PC-9 (cell line): Measurements from ENCODE around the gene NKAIN1. TPM values are rescaled to one million over a fixed set of nuclear protein-coding genes. Genes with fewer than 3 reads are reported as not detected.

Source experiments
- BruUV-seq: library from RNA; stranded (reverse); fragments of 400-500 nt; replicated peaks from 2 replicates; lab custom pipeline; 2021; lab: Mats Ljungman, UMichigan
- CTCF ChIA-PET: fragments of 300-600 bp; sonication (Branson Sonifier 250); formaldehyde crosslinking; loops from one replicate; lab custom pipeline; 2022; ENCODE audit warnings: antibody characterized with exemption; lab: Charles Lee
- POLR2A ChIA-PET: fragments of 300-600 bp; sonication (Branson Sonifier 250); formaldehyde crosslinking; loops from one replicate; lab custom pipeline; 2022; ENCODE audit warnings: antibody characterized with exemption; ENCODE audit not compliant: unreplicated experiment; lab: Charles Lee
- DNase-seq, 2 experiments: peaks; one replicate each; pipeline versions ENCODE4 v3.0.0 to v3.0.0-alpha.2; 2015 to 2022; ENCODE audit warnings: mixed read lengths in 1 of 2
- H2AFZ ChIP-seq: fragments of 200-600 bp; sonication (generic); 2 replicates; pipeline ENCODE4 v1.8.1; 2017; ENCODE audit warnings: antibody characterized with exemption
- H3F3A ChIP-seq: fragments of 200-600 bp; sonication (generic); 2 replicates; pipeline ENCODE4 v1.8.1; 2017; ENCODE audit warnings: antibody characterized with exemption, mild to moderate bottlenecking, low read depth; ENCODE audit not compliant: insufficient read depth
- H3K27ac ChIP-seq: fragments of 200-600 bp; sonication (generic); 2 replicates; pipeline ENCODE4 v1.6.1; 2016; ENCODE audit warnings: mixed run types
- H3K27me3 ChIP-seq: fragments of 200-600 bp; sonication (generic); 2 replicates; pipeline ENCODE4 v1.6.1; 2016; ENCODE audit warnings: low read depth, mixed run types; ENCODE audit not compliant: insufficient read depth
- H3K36me3 ChIP-seq: fragments of 200-600 bp; sonication (generic); 2 replicates; pipeline ENCODE4 v1.6.1; 2016; ENCODE audit warnings: low read depth, mixed run types
- H3K4me1 ChIP-seq: fragments of 200-600 bp; sonication (generic); replicated peaks from 2 replicates; pipeline ENCODE4 v1.6.1; 2016; ENCODE audit warnings: mixed run types; ENCODE audit not compliant: insufficient read depth
- H3K4me2 ChIP-seq: fragments of 200-600 bp; sonication (generic); 2 replicates; pipeline ENCODE4 v1.6.1; 2017; ENCODE audit warnings: mixed run types
- H3K4me3 ChIP-seq: fragments of 200-600 bp; sonication (generic); 2 replicates; pipeline ENCODE4 v1.6.1; 2016; ENCODE audit warnings: mixed run types
- H3K79me2 ChIP-seq: fragments of 200-600 bp; sonication (generic); 2 replicates; pipeline ENCODE4 v1.6.1; 2017; ENCODE audit warnings: low read depth, mixed run types
- H3K9me2 ChIP-seq: fragments of 200-600 bp; sonication (generic); 2 replicates; pipeline ENCODE4 v1.8.1; 2017; ENCODE audit warnings: mild to moderate bottlenecking; ENCODE audit not compliant: insufficient read depth
- H3K9me3 ChIP-seq: fragments of 200-600 bp; sonication (generic); 2 replicates; pipeline ENCODE4 v1.8.1; 2016; ENCODE audit warnings: low read depth; ENCODE audit not compliant: insufficient read depth
- H4K20me1 ChIP-seq: fragments of 200-600 bp; sonication (generic); 2 replicates; pipeline ENCODE4 v1.8.1; 2017; ENCODE audit not compliant: insufficient read depth
- CTCF ChIP-seq: fragments of 200-600 bp; sonication (generic); conservative IDR thresholded peaks from 2 replicates; pipeline ENCODE4 v1.6.1; 2017; ENCODE audit warnings: mixed run types, antibody characterized with exemption, mild to moderate bottlenecking, moderate library complexity
- EZH2 ChIP-seq: fragments of 200-600 bp; sonication (generic); IDR thresholded peaks from 2 replicates; pipeline ENCODE4 v1.8.0; 2017; ENCODE audit warnings: antibody characterized with exemption, low read depth
- intact Hi-C: fragments of 100-400 bp; cut with micrococcal nuclease; formaldehyde crosslinking; loops from one replicate; pipeline ENCODE4 v1.10.0; 2022; ENCODE audit not compliant: unreplicated experiment
- total RNA-seq: library from RNA; stranded (reverse); gene quantifications from 2 replicates; pipeline ENCODE4 v1.2.3, GENCODE V29; 2021

The NKAIN1 gene
- total RNA-seq, 1 experiment from 2014 or later, result 0.96 TPM

GRCh38 chr1:31163866-31164265 lies 75.8 kb downstream of the NKAIN1 start:
- Histone ChIP-seq H3K4me1 (no peaks in the 10 kb centered on the region), H3K9me3 (no peaks in the 10 kb centered on the region), H3K4me2 (no peak overlapping the region), H4K20me1 (no peaks in the 10 kb centered on the region), H2AFZ (no peak overlapping the region), H3K4me3 (no peak overlapping the region), H3K79me2 (no peaks in the 10 kb centered on the region), H3K27ac (no peak overlapping the region), H3K9me2 (no peaks in the 10 kb centered on the region), H3F3A (no peaks in the 10 kb centered on the region), H3K36me3 (no peaks in the 10 kb centered on the region), H3K27me3 (no peaks in the 10 kb centered on the region)
- intact Hi-C loops, result no loop called here
- no peak for DNase-seq
- BruUV-seq, result no TSS peak
- no peak for TF ChIP-seq EZH2
- TF ChIP-seq CTCF, result no peak
- ChIA-PET POLR2A (interaction anchor here (0.6 kb wide), 1 partner anchor 227 kb away, joined by 3 read pairs; no protein-coding TSS in a partner anchor), CTCF (interaction anchor here (0.7 kb wide), 1 partner anchor 11 kb away, joined by 5 read pairs; no protein-coding TSS in a partner anchor)

GRCh38 chr1:31161571-31161970 lies 78.1 kb downstream of the NKAIN1 start:
- Histone ChIP-seq H3K27me3 (no peaks in the 10 kb centered on the region), H3K79me2 (no peaks in the 10 kb centered on the region), H3K9me2 (no peaks in the 10 kb centered on the region), H3K4me1 (no peaks in the 10 kb centered on the region), H3K4me2 (no peak overlapping the region), H4K20me1 (no peaks in the 10 kb centered on the region), H3K4me3 (no peak overlapping the region), H3K36me3 (no peaks in the 10 kb centered on the region), H3K9me3 (no peaks in the 10 kb centered on the region), H3K27ac (no peak overlapping the region), H2AFZ (no peak overlapping the region), H3F3A (no peaks in the 10 kb centered on the region)
- POLR2A ChIA-PET, result interaction anchor here (0.6 kb wide), 1 partner anchor 258 kb away, joined by 14 read pairs; no protein-coding TSS in a partner anchor
- no TSS peak for BruUV-seq
- CTCF ChIA-PET, result interaction anchor here (0.7 kb wide), 2 partner anchors 87 to 219 kb away, joined by 3 to 5 read pairs; no protein-coding TSS in a partner anchor
- no peak for DNase-seq
- intact Hi-C loops, result no loop called here
- TF ChIP-seq EZH2, result no peak

- Histone ChIP-seq H3F3A (no peaks in the 10 kb centered on the region), H3K27me3 (no peaks in the 10 kb centered on the region), H3K9me3 (no peaks in the 10 kb centered on the region), H3K4me2 (no peak overlapping the region), H3K4me1 (no peaks in the 10 kb centered on the region), H2AFZ (no peak overlapping the region), H3K4me3 (no peak overlapping the region), H3K9me2 (no peaks in the 10 kb centered on the region), H3K36me3 (no peaks in the 10 kb centered on the region), H3K79me2 (no peaks in the 10 kb centered on the region), H4K20me1 (no peaks in the 10 kb centered on the region), H3K27ac (no peak overlapping the region)
- DNase-seq, result no peak
- BruUV-seq, result no TSS peak
- TF ChIP-seq EZH2 (no peak), CTCF (no peak)
- CTCF ChIA-PET, result interaction anchor here (0.6 to 0.7 kb wide), 2 partner anchors 79 to 142 kb away, joined by 4 read pairs; no protein-coding TSS in a partner anchor
- POLR2A ChIA-PET, result interaction anchor here (0.7 kb wide), 1 partner anchor 11 kb away, joined by 3 read pairs; no protein-coding TSS in a partner anchor
- intact Hi-C loops, result no loop called here
These were observed 79.6 kb downstream of the NKAIN1 start for GRCh38 chr1:31159869-31160611.
